ENCODE measurements around the gene HNRNPD.

DNA sequence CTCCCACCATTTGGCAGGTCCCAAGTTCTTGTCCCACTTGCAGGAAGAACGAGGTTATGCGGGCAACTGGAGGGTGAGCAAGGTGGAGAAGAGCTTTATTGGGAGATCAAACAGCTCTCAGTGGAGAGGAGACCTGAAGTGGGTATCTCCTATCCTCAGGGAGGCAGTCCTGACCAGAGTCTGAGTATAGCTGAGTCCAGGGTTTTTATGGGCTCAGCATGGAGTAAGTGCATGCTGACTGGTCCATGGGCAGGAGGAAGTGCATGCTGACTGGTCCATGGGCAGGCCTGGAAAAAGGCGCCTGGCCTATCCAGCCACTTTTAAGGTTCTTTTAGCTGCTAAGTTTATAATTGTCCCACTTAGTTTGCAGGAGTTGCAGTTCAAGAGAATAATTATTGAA, 7.4 kb upstream of the HNRNPD start:
- TF ChIP-seq CREB1 (IDR thresholded peaks at IDR 0.05; ENCODE audit: low read depth) (no peak), SMC3 (IDR thresholded peaks at IDR 0.05; ENCODE audit: borderline replicate concordance, low read length) (no peak), JUNB (IDR thresholded peaks at IDR 0.05) (no peak), MXI1 (IDR thresholded peaks at IDR 0.05; ENCODE audit: low read depth, low read length) (no peak), ETV6 (conservative IDR thresholded peaks at IDR 0.05 in 1 of 2, IDR thresholded peaks at IDR 0.05 in 1 of 2; ENCODE audit: borderline replicate concordance in 1 of 2, low read depth in 1 of 2) (no peak), SP1 (IDR thresholded peaks at IDR 0.05; ENCODE audit: low read depth, low read length) (no peak), TAF1 (IDR thresholded peaks at IDR 0.05; ENCODE audit: borderline replicate concordance, low read depth, low read length) (no peak), NFYB (IDR thresholded peaks at IDR 0.05; ENCODE audit: insufficient read depth, low read depth, low read length) (no peak)
- TF ChIP-seq, protein P1, sequence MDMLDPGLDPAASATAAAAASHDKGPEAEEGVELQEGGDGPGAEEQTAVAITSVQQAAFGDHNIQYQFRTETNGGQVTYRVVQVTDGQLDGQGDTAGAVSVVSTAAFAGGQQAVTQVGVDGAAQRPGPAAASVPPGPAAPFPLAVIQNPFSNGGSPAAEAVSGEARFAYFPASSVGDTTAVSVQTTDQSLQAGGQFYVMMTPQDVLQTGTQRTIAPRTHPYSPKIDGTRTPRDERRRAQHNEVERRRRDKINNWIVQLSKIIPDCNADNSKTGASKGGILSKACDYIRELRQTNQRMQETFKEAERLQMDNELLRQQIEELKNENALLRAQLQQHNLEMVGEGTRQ (IDR thresholded peaks at IDR 0.05; ENCODE audit: borderline replicate concordance, low read depth, low read length): no peak
- TF ChIP-seq, protein P2, sequence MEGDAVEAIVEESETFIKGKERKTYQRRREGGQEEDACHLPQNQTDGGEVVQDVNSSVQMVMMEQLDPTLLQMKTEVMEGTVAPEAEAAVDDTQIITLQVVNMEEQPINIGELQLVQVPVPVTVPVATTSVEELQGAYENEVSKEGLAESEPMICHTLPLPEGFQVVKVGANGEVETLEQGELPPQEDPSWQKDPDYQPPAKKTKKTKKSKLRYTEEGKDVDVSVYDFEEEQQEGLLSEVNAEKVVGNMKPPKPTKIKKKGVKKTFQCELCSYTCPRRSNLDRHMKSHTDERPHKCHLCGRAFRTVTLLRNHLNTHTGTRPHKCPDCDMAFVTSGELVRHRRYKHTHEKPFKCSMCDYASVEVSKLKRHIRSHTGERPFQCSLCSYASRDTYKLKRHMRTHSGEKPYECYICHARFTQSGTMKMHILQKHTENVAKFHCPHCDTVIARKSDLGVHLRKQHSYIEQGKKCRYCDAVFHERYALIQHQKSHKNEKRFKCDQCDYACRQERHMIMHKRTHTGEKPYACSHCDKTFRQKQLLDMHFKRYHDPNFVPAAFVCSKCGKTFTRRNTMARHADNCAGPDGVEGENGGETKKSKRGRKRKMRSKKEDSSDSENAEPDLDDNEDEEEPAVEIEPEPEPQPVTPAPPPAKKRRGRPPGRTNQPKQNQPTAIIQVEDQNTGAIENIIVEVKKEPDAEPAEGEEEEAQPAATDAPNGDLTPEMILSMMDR (IDR thresholded peaks at IDR 0.05 in 2 of 3, conservative IDR thresholded peaks at IDR 0.05 in 1 of 3; ENCODE audit: control insufficient read depth in 2 of 3, extremely low read depth in 1 of 3, insufficient read depth in 1 of 3, low read depth in 3 of 3, low read length in 3 of 3): no peak
- TF ChIP-seq, protein P3, sequence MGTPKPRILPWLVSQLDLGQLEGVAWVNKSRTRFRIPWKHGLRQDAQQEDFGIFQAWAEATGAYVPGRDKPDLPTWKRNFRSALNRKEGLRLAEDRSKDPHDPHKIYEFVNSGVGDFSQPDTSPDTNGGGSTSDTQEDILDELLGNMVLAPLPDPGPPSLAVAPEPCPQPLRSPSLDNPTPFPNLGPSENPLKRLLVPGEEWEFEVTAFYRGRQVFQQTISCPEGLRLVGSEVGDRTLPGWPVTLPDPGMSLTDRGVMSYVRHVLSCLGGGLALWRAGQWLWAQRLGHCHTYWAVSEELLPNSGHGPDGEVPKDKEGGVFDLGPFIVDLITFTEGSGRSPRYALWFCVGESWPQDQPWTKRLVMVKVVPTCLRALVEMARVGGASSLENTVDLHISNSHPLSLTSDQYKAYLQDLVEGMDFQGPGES (IDR thresholded peaks at IDR 0.05): no peak
